Panc1 (cell line): Measurements from ENCODE around the gene GLCCI1. TPM values are rescaled to one million over a fixed set of nuclear protein-coding genes. Genes with fewer than 3 reads are reported as not detected.

Experiments
- ATAC-seq: fragments of 200-7000 bp; cut with Tn5 transposase; 2 replicates; pipeline ENCODE4 v1.9.1; 2020; ENCODE audit warnings: mild to moderate bottlenecking, moderate library complexity
- BruUV-seq: library from RNA; stranded (reverse); fragments of 400-500 nt; replicated peaks from 2 replicates; lab custom pipeline; 2021; lab: Mats Ljungman, UMichigan
- CTCF ChIA-PET: fragments of 300-600 bp; sonication (Branson Sonifier 250); formaldehyde crosslinking; loops from one replicate; lab custom pipeline; 2022; ENCODE audit warnings: antibody characterized with exemption; lab: Charles Lee
- POLR2A ChIA-PET: fragments of 300-600 bp; sonication (Branson Sonifier 250); formaldehyde crosslinking; loops from one replicate; lab custom pipeline; 2022; ENCODE audit warnings: antibody characterized with exemption; lab: Charles Lee
- DNase-seq: peaks from one replicate; pipeline ENCODE4 v3.0.0-alpha.2; 2010; ENCODE audit warnings: low read depth, low spot score
- H3K27ac ChIP-seq: 2 replicates; pipeline ENCODE4 v1.5.1; 2011; ENCODE audit warnings: mild to moderate bottlenecking, low read length, inconsistent platforms
- H3K27me3 ChIP-seq: fragments of 200-500 bp; sonication (Bioruptor generic); 2 replicates; pipeline ENCODE4 v1.6.0; 2014; ENCODE audit warnings: low read length, inconsistent platforms; ENCODE audit not compliant: control insufficient read depth, insufficient read depth
- H3K36me3 ChIP-seq: fragments of 200-500 bp; sonication (Bioruptor generic); 2 replicates; pipeline ENCODE4 v1.5.1; 2014; ENCODE audit warnings: inconsistent platforms, mild to moderate bottlenecking, low read length, moderate library complexity; ENCODE audit not compliant: control insufficient read depth, insufficient read depth
- H3K4me1 ChIP-seq: 2 replicates; pipeline ENCODE4 v1.5.1; 2011; ENCODE audit warnings: inconsistent platforms, mild to moderate bottlenecking, low read length, moderate library complexity; ENCODE audit not compliant: control insufficient read depth, insufficient read depth
- H3K4me3 ChIP-seq, 2 experiments: 2 replicates each; pipeline ENCODE4 v1.5.1; 2011 to 2012; ENCODE audit warnings: low read depth in 2 of 2, low read length in 2 of 2, mild to moderate bottlenecking in 2 of 2, inconsistent platforms in 1 of 2, moderate library complexity in 1 of 2
- H3K9me3 ChIP-seq: fragments of 200-500 bp; sonication (Bioruptor generic); 2 replicates; pipeline ENCODE4 v1.5.1; 2014; ENCODE audit warnings: low read depth, mild to moderate bottlenecking, inconsistent platforms, low read length, moderate library complexity; ENCODE audit not compliant: control insufficient read depth, insufficient read depth
- CTCF ChIP-seq: fragments of 450-650 bp; IDR thresholded peaks from 2 replicates; pipeline ENCODE4 v1.5.1; 2017; ENCODE audit warnings: mild to moderate bottlenecking
- POLR2AphosphoS5 ChIP-seq: IDR thresholded peaks from 2 replicates; pipeline ENCODE4 v1.6.1; 2012; ENCODE audit warnings: mild to moderate bottlenecking, low read depth, low read length, moderate library complexity
- REST ChIP-seq, 2 experiments: IDR thresholded peaks; 2 replicates each; pipeline ENCODE4 v1.6.1; 2011 to 2012; ENCODE audit warnings: low read depth in 2 of 2, control low read depth in 1 of 2, low read length in 1 of 2, mild to moderate bottlenecking in 1 of 2, moderate library complexity in 1 of 2; ENCODE audit not compliant: insufficient read depth in 1 of 2
- SIN3A ChIP-seq: IDR thresholded peaks from 2 replicates; pipeline ENCODE4 v1.6.1; 2012; ENCODE audit warnings: low read depth, mild to moderate bottlenecking, low read length, moderate library complexity, borderline replicate concordance; ENCODE audit not compliant: insufficient read depth
- TCF7L2 ChIP-seq: IDR thresholded peaks from 2 replicates; pipeline ENCODE4 v1.6.1; 2011; ENCODE audit warnings: mild to moderate bottlenecking, low read depth, low read length, inconsistent platforms
- in situ Hi-C: cut with HindIII; loops from 2 replicates; pipeline ENCODE4 v1.10.0; 2016; ENCODE audit warnings: low sequenced_read_pairs, low pct_unique_long_range_greater_than_20kb
- intact Hi-C: fragments of 100-400 bp; cut with micrococcal nuclease; formaldehyde crosslinking; loops from one replicate; pipeline ENCODE4 v1.10.0; 2022; ENCODE audit not compliant: unreplicated experiment
- total RNA-seq: library from RNA; stranded (reverse); gene quantifications from one replicate; pipeline ENCODE4 v1.2.1, GENCODE V29; 2021; ENCODE audit not compliant: unreplicated experiment

The GLCCI1 gene
- total RNA-seq, 1 experiment from 2014 or later: 36.4 TPM

GRCh38 chr7:7924303-7924702 lies 44.3 kb upstream of the GLCCI1 start:
- Histone ChIP-seq H3K36me3 (no peaks in the 10 kb centered on the region), H3K9me3 (no peaks in the 10 kb centered on the region), H3K4me3 (no peak overlapping the region), H3K27me3 (no peaks in the 10 kb centered on the region), H3K27ac (no peak overlapping the region), H3K4me1 (no peaks in the 10 kb centered on the region)
- in situ Hi-C loops: no loop called here
- ATAC-seq (no peak), DNase-seq (no peak)
- CTCF ChIA-PET: no interaction called here
- POLR2A ChIA-PET: no interaction called here
- intact Hi-C loops: no loop called here
- TF ChIP-seq POLR2AphosphoS5 (no peak), TCF7L2 (no peak), REST (IDR thresholded peaks at IDR 0.05; ENCODE audit: insufficient read depth in 1 of 2, low read depth in 2 of 2, low read length in 1 of 2) (no peak), SIN3A (no peak), CTCF (no peak)
- no TSS peak for BruUV-seq

- no peak for ATAC-seq
- DNase-seq: no peak
- Histone ChIP-seq H3K9me3 (no peaks in the 10 kb centered on the region), H3K4me3 (no peak overlapping the region), H3K4me1 (no peaks in the 10 kb centered on the region), H3K36me3 (no peaks in the 10 kb centered on the region), H3K27ac (no peak overlapping the region), H3K27me3 (no peaks in the 10 kb centered on the region; the same call in 1 of the 2 replicates)
- no TSS peak for BruUV-seq
- in situ Hi-C loops (no loop called here), intact Hi-C loops (no loop called here)
- CTCF ChIA-PET: no interaction called here
- TF ChIP-seq TCF7L2 (no peak), POLR2AphosphoS5 (no peak), CTCF (no peak), REST (IDR thresholded peaks at IDR 0.05; ENCODE audit: insufficient read depth in 1 of 2, low read depth in 2 of 2, low read length in 1 of 2) (no peak), SIN3A (no peak)
- POLR2A ChIA-PET: no interaction called here
Measured at GRCh38 chr7:7931626-7932025, 37.0 kb upstream of the GLCCI1 start.
